ENCODE measurements around the gene PAX9. TPM values are rescaled to one million over a fixed set of nuclear protein-coding genes. Genes with fewer than 3 reads are reported as not detected.
A peak's percentile ranks its signal among the peaks of the same experiment; 100 is the strongest.

PAX9 gene
- total and polyA plus RNA-seq, 9 of the 15 experiments (the other 6 are each of a cell fraction or from before 2014, with no cell fraction given), result 0.87 to 2.4 (median 1.3) TPM

GRCh38 chr14:36647417-36647823 is 14.2 kb upstream of the PAX9 start:
- POLR2A ChIA-PET, result interaction anchor here (0.7 to 1.1 kb wide), 2 partner anchors 14 to 586 kb away, joined by 3 to 4 read pairs; partner anchors contain the start of gene PAX9
- no peaks in the 10 kb centered on the region for H3K9me1 ChIP-seq (ENCODE audit: control insufficient read depth, insufficient read depth, low read length)
- no peaks in the 10 kb centered on the region for H3K9me3 ChIP-seq (replicated peaks; ENCODE audit: control insufficient read depth, insufficient read depth, low read depth, low read length)
- peak overlapping the region in 1 of 2 experiments; percentile 82; a peak in 2 of 4 replicates for H3K9ac ChIP-seq (ENCODE audit: insufficient read depth in 1 of 2, low read depth in 2 of 2, low read length in 2 of 2)
- H3K4me1 ChIP-seq (replicated peaks in 1 of 2; ENCODE audit: control insufficient read depth in 2 of 2, insufficient read depth in 2 of 2, low read length in 2 of 2), result peaks cover 0 to 17% of the 10 kb centered on the region in 2 experiments; a peak in 2 of 5 replicates
- intact Hi-C loops (cut with micrococcal nuclease) (loop anchor here (5.0 to 10.0 kb wide), 2 partner anchors 100 to 587 kb away; no protein-coding TSS in a partner anchor), in situ Hi-C loops (cut with MboI) (loop anchor here (25.0 kb wide), 1 partner anchor 490 kb away; no protein-coding TSS in a partner anchor)
- peaks cover 0 to 10% of the 10 kb centered on the region in 2 experiments; a peak in 3 of 5 replicates for H3K27me3 ChIP-seq (ENCODE audit: control insufficient read depth in 2 of 2, insufficient read depth in 2 of 2, low read length in 2 of 2)
- DNase-seq (ENCODE audit: extremely low read depth in 1 of 4, low spot score in 3 of 4) (no peak), ATAC-seq (no peak), FAIRE-seq (no peak)
- peak overlapping the region; percentile 74 for H2AFZ ChIP-seq (ENCODE audit: low read depth, low read length)
- H3K27ac ChIP-seq (ENCODE audit: extremely low read depth, low read depth, low read length), result no peak overlapping the region
- peak overlapping the region; percentile 36 for H3K4me3 ChIP-seq
- no peaks in the 10 kb centered on the region for H4K20me1 ChIP-seq (replicated peaks; ENCODE audit: control insufficient read depth, insufficient read depth, low read length)
- no peaks in the 10 kb centered on the region for H3K36me3 ChIP-seq (ENCODE audit: control insufficient read depth, insufficient read depth, low read length)
- H3K79me2 ChIP-seq (ENCODE audit: control insufficient read depth, insufficient read depth, low read length), result no peaks in the 10 kb centered on the region
- peak overlapping the region; percentile 62; the same call in 1 of the 2 replicates for H3K4me2 ChIP-seq (ENCODE audit: insufficient read depth, low read length)
- 22% methylated on average over 12 of the region's 34 CpGs for WGBS (ENCODE audit: insufficient coverage, low coverage, missing lambda C conversion rate)
- BruUV-seq (replicated peaks), result no TSS peak
- no peak for TF ChIP-seq ZNF224 (CRISPR knock-in tag; IDR thresholded peaks at IDR 0.05)
- no peak for TF ChIP-seq TFAM (CRISPR knock-in tag; conservative IDR thresholded peaks at IDR 0.05)
- CTCF ChIA-PET (ENCODE audit: low intra/inter-chr PET ratio), result interaction anchor here (1.3 kb wide), 1 partner anchor 502 kb away, joined by 6 read pairs; no protein-coding TSS in a partner anchor

All from K562 (cell line).